Aorta (tissue), 5 donors: ENCODE results near the gene RNF43. TPM values are rescaled to one million over a fixed set of nuclear protein-coding genes. Genes with fewer than 3 reads are reported as not detected.
"Not testable (repeated sequence)": the region's sequence is repeated elsewhere in the genome, so short reads cannot be mapped to it uniquely, and the experiment has no call there.

Experiments
- ATAC-seq: fragments of 200-7000 bp; cut with Tn5 transposase; one replicate; pipeline ENCODE4 v1.9.1; 2022; ENCODE audit warnings: moderate library complexity; ENCODE audit not compliant: low FRiP score
- DNase-seq, 2 donors: peaks; one replicate each; pipeline ENCODE4 v3.0.0-alpha.2; 2020
- H3K27ac ChIP-seq, 2 donors: one replicate each; pipeline ENCODE4 v1.5.1; 2013; ENCODE audit warnings: low read length in 2 of 2, mild to moderate bottlenecking in 2 of 2, moderate library complexity in 2 of 2, control low read depth in 1 of 2, inconsistent platforms in 1 of 2, low read depth in 1 of 2
- H3K27me3 ChIP-seq, 2 donors: one replicate each; pipeline ENCODE4 v1.6.1; 2013; ENCODE audit warnings: control low read depth in 1 of 2, low read length in 1 of 2, mild to moderate bottlenecking in 1 of 2, moderate library complexity in 1 of 2; ENCODE audit not compliant: insufficient read depth in 2 of 2, control insufficient read depth in 1 of 2
- H3K36me3 ChIP-seq, 2 donors: one replicate each; pipeline ENCODE4 v1.6.1; 2013; ENCODE audit warnings: control low read depth in 1 of 2, low read length in 1 of 2, mild to moderate bottlenecking in 1 of 2; ENCODE audit not compliant: insufficient read depth in 2 of 2, control insufficient read depth in 1 of 2
- H3K4me1 ChIP-seq, 2 donors: one replicate each; pipeline ENCODE4 v1.6.1; 2013; ENCODE audit warnings: low read length in 2 of 2, control low read depth in 1 of 2, mild to moderate bottlenecking in 1 of 2, moderate library complexity in 1 of 2; ENCODE audit not compliant: insufficient read depth in 2 of 2, control insufficient read depth in 1 of 2
- H3K4me3 ChIP-seq, 2 donors: one replicate each; pipeline ENCODE4 v1.5.1; 2013; ENCODE audit warnings: low read length in 2 of 2, control low read depth in 1 of 2, mild to moderate bottlenecking in 1 of 2
- H3K9me3 ChIP-seq: one replicate; pipeline ENCODE4 v1.6.1; 2013; ENCODE audit warnings: mild to moderate bottlenecking, low read length; ENCODE audit not compliant: control insufficient read depth
- WGBS, 2 donors: extraction: QIAGEN DNeasy Blood & Tissue Kit; methylation state at CpG; one replicate each; pipeline ENCODE4 v1.1.7; 2013; 5-methylcytosine and 5-hydroxymethylcytosine counted together
- intact Hi-C, 2 donors: fragments of 100-400 bp; cut with DNase I; formaldehyde crosslinking; loops; one replicate each; pipeline versions ENCODE4 v1.14.2 to v1.15.0; 2022
- polyA plus RNA-seq, 2 donors: library from polyadenylated mRNA; stranded (reverse); fragments of 200-250 nt; gene quantifications; one replicate each; pipeline ENCODE4 v1.2.3, GENCODE V29; 2013
- total RNA-seq, 2 donors: library from RNA; stranded (reverse); fragmentation: NEBNext Ultra II Directional; extraction: Animal tissue kit (Norgen Biotek cat#: 25700); gene quantifications; one replicate each; pipeline ENCODE4 v1.2.1, GENCODE V29; 2021
- donor health status: healthy with polysubstance abuse.
- donor health status: Bipolar disorder and iron deficiency.
- donor health status: DM: no; HTN: no; CAD: no.
- donor health status: DM: no; HTN: no; CAD: no.
- donor health status: DM: yes; HTN: yes; CAD: no.

Gene RNF43
- total and polyA plus RNA-seq, 4 donors = 0.10 to 1.1 (median 0.68) TPM; not detected in 1

GRCh38 chr17:58399974-58400373 lies 17.4 kb downstream of the RNF43 start:
- Histone ChIP-seq H3K27me3 (no peaks in the 10 kb centered on the region), H3K4me1 (no peaks in the 10 kb centered on the region), H3K9me3 (no peaks in the 10 kb centered on the region), H3K4me3 (no peak overlapping the region), H3K36me3 (no peaks in the 10 kb centered on the region), H3K27ac (no peak overlapping the region)
- ATAC-seq (no peak), DNase-seq (no peak)
- intact Hi-C loops = no loop called here
- 85 to 87% methylated on average over 3 of the region's 3 CpGs for WGBS, 2 donors

GRCh38 chr17:58398574-58399266 lies 18.6 kb downstream of the RNF43 start:
- H3K27ac ChIP-seq = no peak overlapping the region
- no peaks in the 10 kb centered on the region for H3K27me3 ChIP-seq
- no peaks in the 10 kb centered on the region for H3K9me3 ChIP-seq
- H3K4me3 ChIP-seq = no peak overlapping the region
- no peaks in the 10 kb centered on the region for H3K36me3 ChIP-seq
- intact Hi-C loops = no loop called here
- H3K4me1 ChIP-seq = no peaks in the 10 kb centered on the region
- no peak for ATAC-seq
- DNase-seq = no peak
- WGBS, 2 donors = 12 to 21% methylated on average over 3 of the region's 3 CpGs

- DNase-seq, H3K9me3 ChIP-seq, H3K4me3 ChIP-seq, H3K36me3 ChIP-seq, ATAC-seq, H3K27me3 ChIP-seq, intact Hi-C loops, H3K27ac ChIP-seq, H3K4me1 ChIP-seq: not testable (repeated sequence)
- WGBS, 2 donors = 86% methylated on average over 5 of the region's 5 CpGs
Measured at GRCh38 chr17:58397421-58397820, 19.9 kb downstream of the RNF43 start.

DNA sequence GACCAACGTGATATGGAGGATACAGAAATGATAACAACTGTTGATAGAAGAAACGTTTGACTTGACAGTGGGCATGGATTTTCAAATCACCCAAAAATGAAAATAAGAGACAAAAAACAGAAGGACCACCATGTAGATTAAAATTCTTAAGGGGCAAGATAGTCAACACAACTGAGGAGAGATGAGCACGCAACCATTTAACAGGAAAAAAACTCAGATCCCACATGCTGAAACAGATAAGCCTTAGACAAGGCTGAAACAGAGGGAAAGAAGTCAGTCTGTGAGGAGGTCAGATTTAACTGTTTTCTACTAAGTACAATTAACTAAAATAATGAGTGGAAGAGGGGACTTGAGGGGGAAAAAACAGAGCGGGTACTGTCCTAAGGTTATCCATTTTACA lies 21.2 kb downstream of the RNF43 start:
- H3K4me3 ChIP-seq = no peak overlapping the region
- no peak for DNase-seq
- 58 to 62% methylated on average over 4 of the region's 4 CpGs for WGBS, 2 donors
- H3K9me3 ChIP-seq = no peaks in the 10 kb centered on the region
- intact Hi-C loops = no loop called here
- H3K36me3 ChIP-seq = no peaks in the 10 kb centered on the region
- no peaks in the 10 kb centered on the region for H3K4me1 ChIP-seq
- ATAC-seq = no peak
- H3K27me3 ChIP-seq = no peaks in the 10 kb centered on the region
- no peak overlapping the region for H3K27ac ChIP-seq

DNA sequence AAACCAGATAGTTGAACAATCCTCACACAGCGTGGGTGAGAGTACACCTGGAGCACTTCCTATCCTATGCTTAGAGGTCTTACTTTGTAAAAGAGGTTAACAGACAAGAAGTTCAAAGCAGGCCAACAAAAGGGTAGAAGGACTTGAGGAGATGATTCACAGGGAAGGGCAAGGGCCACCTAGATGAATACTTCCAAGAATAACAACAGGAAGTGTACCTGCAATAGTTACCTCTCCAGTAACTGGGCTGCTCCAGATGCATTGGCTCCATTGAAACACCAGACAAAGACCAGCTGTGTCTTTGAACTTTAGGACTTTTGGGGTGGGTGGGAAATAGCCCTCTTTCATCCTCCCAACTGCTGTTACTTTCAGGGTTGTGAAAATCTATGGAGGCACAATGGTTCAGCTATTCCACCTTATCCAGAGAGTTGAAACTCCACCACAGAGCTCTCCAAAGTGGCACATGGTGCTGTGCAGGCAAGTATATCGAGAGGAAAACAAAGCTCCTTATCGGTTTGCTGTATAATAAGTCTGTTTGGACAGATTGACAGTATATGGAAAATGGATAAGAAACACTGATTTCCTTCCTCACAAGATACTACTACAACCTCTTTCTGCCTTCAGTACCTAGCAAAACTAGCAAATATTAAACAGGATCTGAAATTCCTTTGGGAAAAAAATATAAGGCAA lies 22.7 kb downstream of the RNF43 start:
- H3K36me3 ChIP-seq = no peaks in the 10 kb centered on the region
- H3K27me3 ChIP-seq = no peaks in the 10 kb centered on the region
- intact Hi-C loops = no loop called here
- no peaks in the 10 kb centered on the region for H3K4me1 ChIP-seq
- DNase-seq (no peak), ATAC-seq (no peak)
- H3K4me3 ChIP-seq = no peak overlapping the region
- H3K9me3 ChIP-seq = no peaks in the 10 kb centered on the region
- no peak overlapping the region for H3K27ac ChIP-seq
- 79 to 84% methylated on average over 3 of the region's 3 CpGs for WGBS, 2 donors

DNA sequence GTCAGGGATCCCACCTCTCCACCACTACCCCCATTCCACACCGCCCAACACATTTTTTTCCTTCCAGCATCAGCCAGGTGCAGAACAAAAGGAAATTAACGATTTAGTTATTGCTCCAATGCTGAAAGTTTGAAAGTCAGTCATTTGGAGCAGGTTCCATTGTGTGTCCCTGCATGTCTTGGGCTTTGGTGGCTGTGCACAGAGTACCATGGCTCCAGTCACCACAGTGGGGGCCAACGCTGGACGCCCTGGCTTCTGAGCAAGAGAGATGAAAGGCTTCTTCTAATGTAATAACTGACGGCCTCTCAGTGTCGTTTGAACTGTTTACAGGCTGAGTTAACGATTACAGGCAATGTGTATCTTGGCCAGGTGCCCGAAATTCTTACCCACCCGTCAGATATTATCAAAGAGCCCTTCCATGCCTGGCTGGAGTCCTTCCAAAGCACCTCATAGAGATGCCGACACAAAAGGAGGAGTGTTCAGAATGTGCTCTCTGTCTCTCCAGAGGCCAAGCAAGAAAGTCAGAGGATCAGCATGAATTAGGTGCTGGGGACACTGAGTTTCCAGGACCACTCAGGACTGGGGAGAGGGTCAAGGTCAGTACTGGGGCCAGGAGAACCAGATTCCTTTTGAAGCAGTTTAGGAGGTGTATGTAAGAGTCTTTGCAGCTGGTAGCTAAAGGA lies 25.9 kb downstream of the RNF43 start:
- 32 to 33% methylated on average over 10 of the region's 10 CpGs for WGBS, 2 donors
- Histone ChIP-seq H3K36me3 (no peaks in the 10 kb centered on the region), H3K4me1 (no peaks in the 10 kb centered on the region), H3K27me3 (no peaks in the 10 kb centered on the region), H3K9me3 (no peaks in the 10 kb centered on the region), H3K4me3 (no peak overlapping the region), H3K27ac (no peak overlapping the region)
- DNase-seq (no peak), ATAC-seq (no peak)
- intact Hi-C loops = no loop called here

DNA sequence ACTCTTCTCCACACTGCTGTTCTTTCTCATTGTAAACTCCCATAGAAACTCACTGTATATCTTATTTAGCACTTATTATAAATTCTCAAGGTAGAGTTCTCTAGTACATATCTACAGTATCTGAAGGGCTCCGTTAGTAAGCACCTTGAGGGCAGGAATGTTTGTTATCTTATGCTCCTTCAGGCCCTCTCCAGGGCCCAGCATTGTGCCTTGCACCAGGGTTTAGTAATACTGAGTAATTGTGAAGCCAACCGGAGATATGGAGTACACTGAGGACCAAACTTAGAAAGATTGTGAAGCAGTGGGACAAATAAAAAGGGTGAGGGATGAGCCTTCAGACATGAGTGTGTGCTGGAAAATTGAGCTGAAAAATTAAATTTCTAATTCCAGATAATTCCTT lies 26.4 kb downstream of the RNF43 start:
- H3K4me3 ChIP-seq = no peak overlapping the region
- no peaks in the 10 kb centered on the region for H3K9me3 ChIP-seq
- H3K4me1 ChIP-seq = no peaks in the 10 kb centered on the region
- 80 to 86% methylated on average over 2 of the region's 2 CpGs for WGBS, 2 donors
- H3K27me3 ChIP-seq = no peaks in the 10 kb centered on the region
- ATAC-seq (no peak), DNase-seq (no peak)
- H3K36me3 ChIP-seq = no peaks in the 10 kb centered on the region
- H3K27ac ChIP-seq = no peak overlapping the region
- intact Hi-C loops = no loop called here

DNA sequence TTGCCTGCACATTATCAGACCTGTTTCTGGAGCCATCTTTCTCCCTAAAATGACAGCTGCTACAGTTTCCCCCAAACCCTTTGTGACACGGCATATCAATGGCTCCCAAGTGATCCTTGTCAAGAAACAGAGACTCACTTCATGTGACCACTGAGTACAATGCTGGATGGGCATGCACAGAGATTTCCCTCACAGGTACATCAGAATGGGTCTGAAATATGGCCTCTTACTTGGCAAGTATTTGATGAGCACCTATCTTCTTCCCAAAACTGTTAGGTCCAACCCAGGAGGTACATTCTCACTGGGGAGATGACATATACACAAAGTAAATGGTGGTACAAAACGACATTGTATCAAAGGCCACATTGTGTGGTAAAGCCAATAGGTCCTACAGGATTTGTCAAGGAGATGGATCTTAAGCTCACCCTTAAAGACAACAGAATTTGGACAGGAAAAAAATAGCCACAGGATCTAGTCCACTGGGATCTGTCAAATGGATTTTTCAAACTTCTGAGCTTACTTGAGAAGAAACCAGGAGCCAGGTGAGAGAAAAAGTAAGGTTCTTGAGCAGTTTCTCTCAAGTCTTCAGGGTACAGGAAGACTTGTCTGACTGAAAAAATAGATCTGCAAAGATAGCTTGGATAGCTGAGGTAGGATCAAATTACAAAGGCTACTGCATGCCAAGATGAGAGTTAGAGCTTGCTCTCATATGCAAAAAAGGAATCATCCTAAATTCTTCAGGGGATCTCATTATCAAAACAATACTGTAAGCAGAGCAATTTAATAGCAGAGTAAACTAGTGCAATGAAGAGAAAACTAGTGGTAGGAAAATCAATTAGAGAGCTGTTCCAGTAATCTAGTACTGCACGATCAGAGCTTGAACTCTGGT lies 28.8 kb downstream of the RNF43 start:
- no peaks in the 10 kb centered on the region for H3K27me3 ChIP-seq
- ATAC-seq = no peak
- H3K9me3 ChIP-seq = no peaks in the 10 kb centered on the region
- no peaks in the 10 kb centered on the region for H3K36me3 ChIP-seq
- intact Hi-C loops = no loop called here
- no peak for DNase-seq
- no peak overlapping the region for H3K4me3 ChIP-seq
- 49 to 53% methylated on average over 3 of the region's 3 CpGs for WGBS, 2 donors
- H3K4me1 ChIP-seq = no peaks in the 10 kb centered on the region
- H3K27ac ChIP-seq = no peak overlapping the region
